Measurements from ENCODE around the gene COX7A2L. TPM values are rescaled to one million over a fixed set of nuclear protein-coding genes. Genes with fewer than 3 reads are reported as not detected.

COX7A2L gene
- total RNA-seq, 4 donors from 2014 or later, result 125 to 163 (median 150) TPM

- TF ChIP-seq CTCF (IDR thresholded peaks at IDR 0.05; ENCODE audit: low read depth), result no peak
Observed at GRCh38 chr2:42348113-42348805, 12.8 kb downstream of the COX7A2L start.

GRCh38 chr2:42345986-42346385, 15.0 kb downstream of the COX7A2L start:
- TF ChIP-seq CTCF (IDR thresholded peaks at IDR 0.05; ENCODE audit: low read depth), result no peak

GRCh38 chr2:42342795-42343241, 18.2 kb downstream of the COX7A2L start:
- TF ChIP-seq CTCF (IDR thresholded peaks at IDR 0.05; ENCODE audit: low read depth), result no peak

GRCh38 chr2:42342061-42342794, 18.8 kb downstream of the COX7A2L start:
- TF ChIP-seq CTCF (IDR thresholded peaks at IDR 0.05; ENCODE audit: low read depth), result no peak

GRCh38 chr2:42340938-42341636, 19.9 kb downstream of the COX7A2L start:
- no peak for TF ChIP-seq CTCF (IDR thresholded peaks at IDR 0.05; ENCODE audit: low read depth)

- no peak for TF ChIP-seq CTCF (IDR thresholded peaks at IDR 0.05; ENCODE audit: low read depth)
Observed at GRCh38 chr2:42340045-42340937, 20.7 kb downstream of the COX7A2L start.

Measured in subcutaneous adipose tissue (tissue), 4 donors.